Immature natural killer cell (primary cell): ENCODE results near the gene SERF1A. TPM values are rescaled to one million over a fixed set of nuclear protein-coding genes. Genes with fewer than 3 reads are reported as not detected.
"Not testable (repeated sequence)": the region's sequence is repeated elsewhere in the genome, so short reads cannot be mapped to it uniquely, and the experiment has no call there.

Source experiments
- DNase-seq, 3 donors: peaks; one replicate each; pipeline ENCODE4 v3.0.0; 2022; ENCODE audit warnings: mixed read lengths in 1 of 3
- H3K27ac Mint-ChIP-seq, 6 donors: one replicate each; pipeline ENCODE4 v1.8.0; 2020; ENCODE audit warnings: mixed read lengths in 6 of 6, mild to moderate bottlenecking in 5 of 6, inconsistent platforms in 4 of 6, moderate library complexity in 3 of 6
- H3K27me3 Mint-ChIP-seq, 3 donors: one replicate each; pipeline ENCODE4 v1.8.0; 2020 to 2021; ENCODE audit warnings: low read depth in 3 of 3, mild to moderate bottlenecking in 3 of 3, mixed read lengths in 3 of 3, moderate library complexity in 3 of 3, inconsistent platforms in 1 of 3
- H3K36me3 Mint-ChIP-seq, 3 donors: one replicate each; pipeline ENCODE4 v1.8.0; 2020; ENCODE audit warnings: mixed read lengths in 3 of 3, inconsistent platforms in 2 of 3, mild to moderate bottlenecking in 2 of 3
- H3K4me1 Mint-ChIP-seq, 2 donors: one replicate each; pipeline ENCODE4 v1.8.0; 2020; ENCODE audit warnings: inconsistent platforms in 2 of 2, mild to moderate bottlenecking in 2 of 2, mixed read lengths in 2 of 2, moderate library complexity in 1 of 2
- H3K4me3 Mint-ChIP-seq, 5 donors: one replicate each; pipeline ENCODE4 v1.8.0; 2020; ENCODE audit warnings: mild to moderate bottlenecking in 5 of 5, mixed read lengths in 5 of 5, inconsistent platforms in 3 of 5, moderate library complexity in 3 of 5
- H3K9me3 Mint-ChIP-seq, 6 donors: one replicate each; pipeline ENCODE4 v1.8.0; 2020; ENCODE audit warnings: mild to moderate bottlenecking in 6 of 6, mixed read lengths in 6 of 6, inconsistent platforms in 4 of 6, moderate library complexity in 3 of 6
- polyA plus RNA-seq, 3 donors: library from polyadenylated mRNA; unstranded; fragments of 300-500 nt; fragmentation: Illumina TruSeq; gene quantifications; one replicate each; pipeline ENCODE4 v1.2.3, GENCODE V29; 2021

The SERF1A gene
- polyA plus RNA-seq: 1 to 10 TPM in 2 of 3 donors, under 1 TPM in 1; 0.52 to 7.6 (median 1.8) TPM

DNA sequence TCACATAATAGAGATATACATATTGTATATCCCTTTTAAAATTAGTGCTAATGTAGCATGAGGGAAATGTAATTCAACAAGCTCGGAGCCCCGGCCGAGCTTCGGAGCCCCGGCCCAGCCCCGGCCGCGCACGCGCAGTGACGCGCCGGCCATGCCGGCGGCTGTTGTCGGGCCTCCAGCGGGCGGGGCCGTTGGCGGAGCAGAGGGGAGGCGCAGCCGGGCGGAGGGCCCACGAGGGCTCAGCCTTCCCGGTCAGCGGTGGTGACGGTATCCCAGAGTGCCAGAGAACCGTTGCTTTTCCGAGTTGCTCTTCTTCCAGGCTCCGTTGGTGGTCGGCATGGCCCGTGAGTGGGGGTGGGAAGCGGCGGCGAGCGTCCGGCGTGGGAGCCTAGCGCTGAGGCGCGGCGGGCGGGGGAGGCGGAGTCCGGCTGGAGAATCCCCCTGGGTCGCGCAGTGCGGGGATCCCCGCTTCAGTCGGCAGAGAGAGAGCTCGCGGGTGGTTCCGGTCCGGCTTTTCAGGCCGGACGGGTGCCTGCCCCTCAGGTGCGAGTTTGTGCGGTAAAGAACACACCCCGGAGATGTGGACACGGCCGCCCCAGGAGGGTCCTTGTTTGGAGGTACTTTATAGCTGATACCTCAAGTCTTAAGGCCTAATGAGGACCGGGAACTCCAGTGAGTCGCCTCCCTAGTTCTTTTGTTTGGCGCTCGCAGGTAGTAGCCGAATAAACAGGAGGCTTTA lies at the start of gene SERF1A:
TSS of gene SERF1A (plus strand) at position 137 of the 739 bp plus-strand sequence. CDS start at position 338, 201 bp downstream.
- not testable (repeated sequence) for H3K4me3 Mint-ChIP-seq, H3K27ac Mint-ChIP-seq, H3K36me3 Mint-ChIP-seq, H3K4me1 Mint-ChIP-seq, DNase-seq, H3K9me3 Mint-ChIP-seq, H3K27me3 Mint-ChIP-seq

- H3K36me3 Mint-ChIP-seq, H3K9me3 Mint-ChIP-seq, H3K4me1 Mint-ChIP-seq, H3K27me3 Mint-ChIP-seq, DNase-seq, H3K4me3 Mint-ChIP-seq, H3K27ac Mint-ChIP-seq: not testable (repeated sequence)
Observed at GRCh38 chr5:70866778-70867177, 33.7 kb upstream of the SERF1A start.

DNA sequence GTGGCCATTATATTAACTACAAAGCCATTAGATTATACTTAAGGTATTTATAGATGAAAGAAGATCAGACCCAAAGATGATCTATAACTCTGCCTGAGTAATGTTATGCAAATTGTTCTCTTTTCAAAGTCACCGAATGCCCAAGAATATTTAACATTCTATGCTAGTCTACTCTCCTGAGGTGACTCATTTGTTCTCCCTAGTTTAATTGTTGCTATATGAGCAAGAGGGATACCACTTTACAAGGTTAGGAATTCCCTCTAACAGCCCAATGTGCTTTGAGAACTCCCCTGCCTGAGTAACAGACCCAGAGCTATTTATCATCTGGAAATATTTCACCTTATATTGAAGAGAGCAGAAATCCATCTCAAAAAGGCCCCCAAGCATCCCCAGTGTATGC lies 29.8 kb upstream of the SERF1A start:
- H3K36me3 Mint-ChIP-seq, H3K4me1 Mint-ChIP-seq, DNase-seq, H3K9me3 Mint-ChIP-seq, H3K27ac Mint-ChIP-seq, H3K27me3 Mint-ChIP-seq, H3K4me3 Mint-ChIP-seq: not testable (repeated sequence)

DNA sequence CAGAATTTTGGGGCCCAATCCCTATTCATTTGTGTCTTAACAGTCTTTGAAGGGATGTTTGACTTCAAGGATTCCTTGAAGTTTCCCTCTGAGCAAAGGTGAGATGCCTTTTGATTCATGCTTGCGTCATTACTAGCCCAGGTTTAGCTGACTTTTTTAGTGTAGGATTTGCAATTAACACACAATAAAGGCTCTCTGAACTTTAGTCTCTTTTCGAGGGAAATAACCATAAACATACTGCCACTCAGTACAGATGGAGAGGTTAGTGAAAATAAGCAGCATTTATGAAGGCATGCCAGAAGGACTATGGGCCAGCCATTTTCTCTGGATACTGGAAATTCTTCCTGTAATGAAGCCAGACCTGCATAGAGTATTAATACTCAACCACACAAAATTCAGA lies 4.4 kb upstream of the SERF1A start:
- H3K4me3 Mint-ChIP-seq, H3K36me3 Mint-ChIP-seq, H3K27ac Mint-ChIP-seq, H3K9me3 Mint-ChIP-seq, DNase-seq, H3K27me3 Mint-ChIP-seq, H3K4me1 Mint-ChIP-seq: not testable (repeated sequence)

DNA sequence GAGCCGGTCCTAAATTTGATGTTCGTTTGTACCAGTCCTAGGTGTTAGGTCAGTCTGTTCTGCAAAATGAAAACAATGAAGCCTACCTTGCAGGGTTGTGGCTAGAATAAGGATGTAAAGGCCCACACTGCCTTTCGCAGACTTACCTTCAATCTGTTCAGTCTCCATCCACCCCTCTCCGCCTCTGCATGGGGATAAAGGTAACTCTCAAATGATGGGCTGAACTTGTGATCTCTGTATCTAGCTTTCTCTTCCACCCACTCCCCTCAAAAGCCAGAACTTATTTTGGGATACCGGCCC lies 753 bp downstream of the SERF1A start:
- DNase-seq, H3K9me3 Mint-ChIP-seq, H3K27me3 Mint-ChIP-seq, H3K27ac Mint-ChIP-seq, H3K36me3 Mint-ChIP-seq, H3K4me1 Mint-ChIP-seq, H3K4me3 Mint-ChIP-seq: not testable (repeated sequence)

DNA sequence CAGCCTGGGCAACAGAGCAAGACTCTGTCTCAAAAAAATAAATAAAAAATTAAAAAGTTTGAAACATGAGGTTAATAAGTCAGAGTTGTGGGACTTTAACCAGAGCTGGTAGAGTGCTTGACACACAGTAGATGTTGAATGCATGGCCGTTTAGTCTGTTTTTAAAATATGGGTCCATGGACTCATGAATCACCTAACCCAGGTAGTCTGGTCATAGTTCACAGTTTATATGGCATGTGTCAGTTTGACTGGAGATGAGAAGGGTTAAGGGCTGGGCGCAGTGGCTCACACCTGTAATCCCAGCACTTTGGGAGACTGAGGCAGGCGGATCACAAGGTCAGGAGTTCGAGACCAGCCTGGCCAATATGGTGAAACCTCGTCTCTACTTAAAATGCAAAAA lies 6.2 kb downstream of the SERF1A start:
- not testable (repeated sequence) for H3K9me3 Mint-ChIP-seq, DNase-seq, H3K4me1 Mint-ChIP-seq, H3K36me3 Mint-ChIP-seq, H3K4me3 Mint-ChIP-seq, H3K27me3 Mint-ChIP-seq, H3K27ac Mint-ChIP-seq

- not testable (repeated sequence) for H3K36me3 Mint-ChIP-seq, H3K9me3 Mint-ChIP-seq, DNase-seq, H3K27ac Mint-ChIP-seq, H3K4me1 Mint-ChIP-seq, H3K27me3 Mint-ChIP-seq, H3K4me3 Mint-ChIP-seq
Observed at GRCh38 chr5:70916829-70917228, 16.4 kb downstream of the SERF1A start.

DNA sequence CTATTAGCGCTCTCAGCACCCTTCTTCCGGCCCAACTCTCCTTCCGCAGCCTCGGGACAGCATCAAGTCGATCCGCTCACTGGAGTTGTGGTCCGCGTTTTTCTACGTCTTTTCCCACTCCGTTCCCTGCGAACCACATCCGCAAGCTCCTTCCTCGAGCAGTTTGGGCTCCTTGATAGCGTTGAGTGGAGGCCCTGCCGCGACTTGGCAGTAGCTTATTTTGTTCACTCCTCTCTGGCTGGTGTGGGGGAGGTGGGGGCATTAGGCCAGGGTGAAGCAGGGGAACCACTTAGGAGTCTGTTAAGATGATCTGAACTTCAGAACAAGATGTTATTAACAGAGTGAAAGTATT lies 24.7 kb downstream of the SERF1A start:
- H3K27me3 Mint-ChIP-seq, DNase-seq, H3K9me3 Mint-ChIP-seq, H3K4me3 Mint-ChIP-seq, H3K4me1 Mint-ChIP-seq, H3K36me3 Mint-ChIP-seq, H3K27ac Mint-ChIP-seq: not testable (repeated sequence)

DNA sequence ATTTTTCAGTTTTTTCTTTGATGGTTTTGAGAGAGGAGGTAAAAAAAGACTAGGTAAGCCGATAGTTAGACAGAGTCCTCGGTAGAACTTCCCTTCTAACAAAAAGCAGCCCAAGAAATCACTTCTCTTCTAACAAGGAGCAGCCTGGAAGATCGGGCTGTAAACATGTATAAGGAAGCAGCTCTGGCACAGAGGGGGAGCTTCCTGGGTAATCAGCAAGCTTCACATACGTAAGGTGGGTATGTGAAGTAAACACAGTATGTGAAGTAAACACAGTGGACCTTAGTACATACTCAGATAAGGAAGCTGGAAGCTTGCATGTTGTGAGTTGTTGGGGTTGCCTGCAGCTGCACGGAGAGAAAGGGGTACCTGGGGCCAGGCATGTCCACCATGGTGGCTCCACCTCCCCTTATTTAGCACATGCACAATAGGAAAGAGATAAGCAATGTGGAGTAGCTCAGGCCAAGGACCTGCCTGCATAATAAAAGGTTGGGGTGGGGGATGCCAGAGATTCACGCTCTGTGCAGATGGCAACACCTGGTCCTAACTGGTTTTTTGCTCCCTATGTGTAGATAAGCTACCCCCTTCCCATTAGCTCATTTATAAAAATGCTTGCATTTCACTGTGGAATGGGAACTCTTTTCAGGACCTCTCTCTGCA lies 31.4 kb downstream of the SERF1A start:
- H3K4me3 Mint-ChIP-seq, H3K36me3 Mint-ChIP-seq, H3K27me3 Mint-ChIP-seq, DNase-seq, H3K27ac Mint-ChIP-seq, H3K9me3 Mint-ChIP-seq, H3K4me1 Mint-ChIP-seq: not testable (repeated sequence)

- H3K27ac Mint-ChIP-seq, H3K36me3 Mint-ChIP-seq, H3K4me3 Mint-ChIP-seq, H3K9me3 Mint-ChIP-seq, DNase-seq, H3K4me1 Mint-ChIP-seq, H3K27me3 Mint-ChIP-seq: not testable (repeated sequence)
Observed at GRCh38 chr5:70932560-70932959, 32.1 kb downstream of the SERF1A start.

DNA sequence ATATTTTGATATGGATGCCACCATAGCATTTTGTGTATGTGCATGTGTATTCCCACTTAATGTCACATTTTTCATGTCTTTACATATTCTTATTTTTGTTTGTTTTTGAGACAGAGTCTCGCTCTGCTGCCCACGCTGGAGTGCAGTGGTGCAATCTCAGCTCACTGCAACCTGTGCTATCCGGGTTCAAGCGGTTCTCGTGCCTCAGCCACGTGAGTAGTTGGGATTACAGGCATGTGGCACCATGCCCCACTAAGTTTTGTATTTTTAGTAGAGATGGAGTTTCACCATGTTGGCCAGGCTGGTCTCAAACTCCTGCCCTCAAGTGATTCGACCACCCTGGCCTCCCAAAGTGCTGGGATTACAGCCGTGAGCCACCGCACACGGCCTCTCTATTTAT lies 52.6 kb downstream of the SERF1A start:
- H3K27me3 Mint-ChIP-seq, H3K36me3 Mint-ChIP-seq, H3K4me3 Mint-ChIP-seq, H3K4me1 Mint-ChIP-seq, H3K9me3 Mint-ChIP-seq, DNase-seq, H3K27ac Mint-ChIP-seq: not testable (repeated sequence)

Other genes with a start within 250 kb of the SERF1A start
- gene SMN1, start 24.4 kb downstream of the SERF1A start, polyA plus RNA-seq: 10 to 100 TPM; 24.3 to 31.6 (median 26.9) TPM
- gene NAIP, start 124.7 kb downstream of the SERF1A start, polyA plus RNA-seq: 1 to 10 TPM; 2.3 to 3.7 (median 3.1) TPM
- gene GTF2H2, start 167.0 kb downstream of the SERF1A start, polyA plus RNA-seq: 10 to 100 TPM in 2 of 3 donors, 1 to 10 TPM in 1; 5.2 to 10.7 (median 10.4) TPM